ENCODE results near the gene LRRC28. TPM values are rescaled to one million over a fixed set of nuclear protein-coding genes. Genes with fewer than 3 reads are reported as not detected.

The LRRC28 gene
- polyA plus RNA-seq, 1 donor from 2014 or later = 20.4 TPM

DNA sequence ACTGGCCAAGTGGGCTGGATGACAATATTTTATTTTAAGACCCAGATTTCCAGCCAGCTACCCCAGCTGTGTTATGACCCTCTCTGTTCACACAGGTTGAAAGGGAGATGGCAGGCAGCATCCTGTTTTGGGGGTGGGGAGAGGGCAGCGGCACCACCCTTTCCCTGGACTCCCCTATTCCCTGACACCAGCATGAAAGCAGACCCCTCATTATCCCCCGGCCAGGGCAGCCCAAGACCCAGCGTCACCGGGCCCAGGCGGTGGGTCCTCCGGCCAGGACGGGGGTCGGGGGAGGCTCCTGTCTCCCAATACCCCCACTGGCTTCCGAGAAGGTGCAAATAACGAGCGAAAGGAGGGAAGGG is 186.9 kb downstream of the LRRC28 start:
- no peak overlapping the region for H3K4me3 ChIP-seq (ENCODE audit: low read length)
- H3K36me3 ChIP-seq (ENCODE audit: insufficient read depth, low read length) = no peaks in the 10 kb centered on the region
- no peak overlapping the region for H3K27ac ChIP-seq (ENCODE audit: low read length)
- no peaks in the 10 kb centered on the region for H3K79me2 ChIP-seq (replicated peaks; ENCODE audit: insufficient read depth, low read length)
- H3K9ac ChIP-seq (ENCODE audit: low read length) = no peak overlapping the region
- TF ChIP-seq MXI1 (conservative IDR thresholded peaks at IDR 0.05; ENCODE audit: poor library complexity, severe bottlenecking) = no peak
- TF ChIP-seq, protein P1, sequence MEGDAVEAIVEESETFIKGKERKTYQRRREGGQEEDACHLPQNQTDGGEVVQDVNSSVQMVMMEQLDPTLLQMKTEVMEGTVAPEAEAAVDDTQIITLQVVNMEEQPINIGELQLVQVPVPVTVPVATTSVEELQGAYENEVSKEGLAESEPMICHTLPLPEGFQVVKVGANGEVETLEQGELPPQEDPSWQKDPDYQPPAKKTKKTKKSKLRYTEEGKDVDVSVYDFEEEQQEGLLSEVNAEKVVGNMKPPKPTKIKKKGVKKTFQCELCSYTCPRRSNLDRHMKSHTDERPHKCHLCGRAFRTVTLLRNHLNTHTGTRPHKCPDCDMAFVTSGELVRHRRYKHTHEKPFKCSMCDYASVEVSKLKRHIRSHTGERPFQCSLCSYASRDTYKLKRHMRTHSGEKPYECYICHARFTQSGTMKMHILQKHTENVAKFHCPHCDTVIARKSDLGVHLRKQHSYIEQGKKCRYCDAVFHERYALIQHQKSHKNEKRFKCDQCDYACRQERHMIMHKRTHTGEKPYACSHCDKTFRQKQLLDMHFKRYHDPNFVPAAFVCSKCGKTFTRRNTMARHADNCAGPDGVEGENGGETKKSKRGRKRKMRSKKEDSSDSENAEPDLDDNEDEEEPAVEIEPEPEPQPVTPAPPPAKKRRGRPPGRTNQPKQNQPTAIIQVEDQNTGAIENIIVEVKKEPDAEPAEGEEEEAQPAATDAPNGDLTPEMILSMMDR (IDR thresholded peaks at IDR 0.05; ENCODE audit: poor library complexity, severe bottlenecking) = no peak
- no peak for TF ChIP-seq RAD21 (conservative IDR thresholded peaks at IDR 0.05)
- no peaks in the 10 kb centered on the region for H3K9me2 ChIP-seq (ENCODE audit: insufficient read depth, low read length)
- no peaks in the 10 kb centered on the region for H3K9me3 ChIP-seq (ENCODE audit: low read length)
- H3F3A ChIP-seq (ENCODE audit: insufficient read depth, low read length, poor library complexity, severe bottlenecking) = no peaks in the 10 kb centered on the region
- H3K4me2 ChIP-seq (ENCODE audit: low read length) = no peak overlapping the region
- H2AFZ ChIP-seq (ENCODE audit: low read depth, low read length) = no peak overlapping the region
- no peaks in the 10 kb centered on the region for H3K27me3 ChIP-seq (ENCODE audit: insufficient read depth, low read depth, low read length)
- H4K20me1 ChIP-seq (ENCODE audit: insufficient read depth) = no peaks in the 10 kb centered on the region

DNA sequence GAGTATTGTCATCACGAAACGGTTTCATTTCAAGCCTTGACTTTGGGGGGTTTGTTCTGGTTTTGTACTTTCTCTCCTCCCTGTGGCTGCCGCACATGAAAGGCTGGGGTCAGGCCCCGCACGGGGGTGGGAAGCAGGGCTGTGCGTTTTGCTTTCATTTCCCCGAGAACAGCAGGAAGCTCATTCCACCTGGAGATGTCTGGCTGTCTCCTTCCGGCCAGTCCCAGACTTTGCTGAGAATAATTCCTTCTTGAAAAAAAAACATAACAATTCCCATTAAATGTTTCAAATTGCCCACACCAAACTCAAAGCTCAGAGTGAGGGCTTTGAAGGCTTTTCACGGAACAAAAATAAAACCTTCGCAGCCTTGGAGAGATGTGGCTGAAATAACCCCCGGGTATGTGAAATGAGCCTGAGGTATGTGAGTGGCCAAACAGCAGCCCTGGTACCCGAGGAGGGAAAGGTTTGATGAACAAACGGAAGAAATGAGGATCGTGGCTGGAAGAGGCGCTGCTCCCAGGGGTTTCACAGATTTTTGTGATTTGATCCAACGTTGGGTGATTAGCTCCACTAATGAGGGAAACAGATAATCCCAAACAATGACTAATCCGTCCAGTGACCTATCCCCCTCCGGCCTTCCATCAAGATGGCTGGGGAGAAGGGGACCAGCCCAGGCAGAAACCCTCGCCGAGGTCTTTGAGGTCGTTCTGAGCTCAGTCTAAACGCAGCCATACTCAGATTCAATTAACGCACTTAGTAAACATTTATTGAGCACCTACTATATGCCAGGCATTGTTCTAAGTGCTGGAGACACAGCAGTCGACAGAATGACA is 187.6 kb downstream of the LRRC28 start:
- Histone ChIP-seq H3K27ac (ENCODE audit: low read length) (no peak overlapping the region), H3K9me3 (ENCODE audit: low read length) (no peaks in the 10 kb centered on the region), H3K36me3 (ENCODE audit: insufficient read depth, low read length) (no peaks in the 10 kb centered on the region), H3F3A (ENCODE audit: insufficient read depth, low read length, poor library complexity, severe bottlenecking) (no peaks in the 10 kb centered on the region), H4K20me1 (ENCODE audit: insufficient read depth) (no peaks in the 10 kb centered on the region), H3K9ac (ENCODE audit: low read length) (no peak overlapping the region), H3K27me3 (ENCODE audit: insufficient read depth, low read depth, low read length) (no peaks in the 10 kb centered on the region), H2AFZ (ENCODE audit: low read depth, low read length) (no peak overlapping the region), H3K79me2 (replicated peaks; ENCODE audit: insufficient read depth, low read length) (no peaks in the 10 kb centered on the region), H3K9me2 (ENCODE audit: insufficient read depth, low read length) (no peaks in the 10 kb centered on the region), H3K4me2 (ENCODE audit: low read length) (no peak overlapping the region), H3K4me3 (ENCODE audit: low read length) (no peak overlapping the region)
- no peak for TF ChIP-seq EP300 (conservative IDR thresholded peaks at IDR 0.05; ENCODE audit: poor library complexity, severe bottlenecking)
- TF ChIP-seq SMC3 (conservative IDR thresholded peaks at IDR 0.05; ENCODE audit: poor library complexity) = no peak
- TF ChIP-seq, protein P1 (IDR thresholded peaks at IDR 0.05; ENCODE audit: poor library complexity, severe bottlenecking) = no peak
- no peak for TF ChIP-seq RAD21 (conservative IDR thresholded peaks at IDR 0.05)
- no peak for TF ChIP-seq REST (IDR thresholded peaks at IDR 0.05; ENCODE audit: borderline replicate concordance)
- TF ChIP-seq MXI1 (conservative IDR thresholded peaks at IDR 0.05; ENCODE audit: poor library complexity, severe bottlenecking) = no peak
- no peak for TF ChIP-seq TAF1 (IDR thresholded peaks at IDR 0.05; ENCODE audit: low read depth)
- no peak for TF ChIP-seq POLR2AphosphoS5 (IDR thresholded peaks at IDR 0.05)
- no peak for TF ChIP-seq EZH2 (IDR thresholded peaks at IDR 0.05; ENCODE audit: borderline replicate concordance, insufficient read depth, low read length, poor library complexity, severe bottlenecking)

All from neural cell (in vitro differentiated cells).